GM19043 (cell line): Measurements from ENCODE around the gene ATP1A3.
A peak's percentile ranks its signal among the peaks of the same experiment; 100 is the strongest.

ENCODE experiments used
- ATAC-seq: cut with Tn5 transposase; IDR thresholded peaks from one replicate; pipeline ENCODE4 v1.9.1; 2021; ENCODE audit warnings: low read depth; ENCODE audit not compliant: unreplicated experiment

Gene ATP1A3

DNA sequence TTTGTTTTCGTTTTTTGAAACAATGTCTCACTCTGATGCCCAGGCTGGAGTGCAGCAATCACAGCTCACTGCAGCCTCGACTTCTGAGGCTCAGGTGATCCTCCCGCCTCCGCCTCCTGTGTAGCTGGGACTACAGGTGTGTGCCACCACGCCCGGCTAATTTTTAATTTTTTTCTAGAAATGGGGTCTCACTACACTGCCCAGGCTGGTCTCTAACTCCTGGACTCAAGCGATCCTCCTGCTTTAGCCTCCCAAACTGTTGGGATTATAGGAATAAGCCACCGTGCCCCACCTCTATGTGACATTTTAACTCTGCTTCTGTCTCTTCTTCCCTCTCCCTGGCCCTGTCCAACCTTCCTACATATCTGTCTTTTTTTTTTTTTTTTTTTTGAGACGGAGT lies 5.1 kb downstream of the ATP1A3 start:
- ATAC-seq = no peak

DNA sequence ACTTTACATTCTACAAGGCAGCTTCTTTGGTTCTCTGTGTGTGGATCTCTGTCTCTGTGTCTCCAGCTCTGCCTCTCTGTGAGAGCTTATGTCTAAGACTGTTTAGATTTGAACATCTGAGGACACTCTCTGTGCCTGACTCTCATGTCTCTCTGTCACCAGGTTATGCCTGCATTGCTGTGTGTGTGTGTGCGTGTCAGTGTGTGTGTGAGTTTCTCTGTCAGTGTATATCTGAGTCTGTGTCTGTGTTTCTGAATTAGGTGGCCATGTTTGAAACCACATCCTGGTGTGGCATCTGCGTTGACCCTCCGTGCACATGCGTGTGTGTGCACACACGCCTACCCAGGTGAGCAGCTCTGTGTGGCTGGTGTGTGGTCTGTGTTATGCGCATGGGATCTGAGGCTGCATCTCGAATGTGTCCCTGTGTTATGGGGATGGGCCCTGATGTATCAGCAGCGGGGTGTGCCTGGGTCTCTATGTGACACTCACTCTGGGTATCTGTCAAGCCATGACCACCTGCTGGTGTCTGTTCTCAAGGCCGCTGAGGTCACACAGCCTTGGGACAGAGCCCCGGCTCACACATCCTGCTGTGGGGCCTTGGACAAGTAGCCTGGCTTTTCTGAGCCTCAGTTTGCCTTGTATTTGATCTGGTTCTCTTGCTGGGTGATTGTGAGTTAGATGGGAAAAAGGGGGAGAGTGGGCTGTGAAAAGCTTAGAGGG lies 6.7 kb downstream of the ATP1A3 start:
- no peak for ATAC-seq

DNA sequence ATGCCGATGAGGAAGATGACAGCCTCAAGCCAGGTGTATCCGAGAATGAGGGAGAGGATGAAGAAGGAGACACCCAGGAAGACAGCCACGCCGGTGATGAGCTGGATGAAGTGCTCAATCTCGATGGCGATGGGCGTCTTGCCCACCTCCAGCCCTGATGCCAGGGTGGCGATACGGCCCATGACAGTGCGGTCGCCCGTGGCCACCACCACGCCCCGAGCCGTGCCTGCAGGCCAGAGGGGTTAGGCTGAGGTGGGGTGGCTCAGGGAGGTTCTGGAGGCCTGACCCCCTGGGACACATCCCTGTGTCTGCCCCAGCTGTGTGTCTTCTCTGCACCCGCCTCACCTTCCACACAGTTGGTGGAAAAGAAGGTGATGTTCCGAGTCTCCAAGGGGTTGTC lies 9.1 kb downstream of the ATP1A3 start:
- ATAC-seq = no peak

DNA sequence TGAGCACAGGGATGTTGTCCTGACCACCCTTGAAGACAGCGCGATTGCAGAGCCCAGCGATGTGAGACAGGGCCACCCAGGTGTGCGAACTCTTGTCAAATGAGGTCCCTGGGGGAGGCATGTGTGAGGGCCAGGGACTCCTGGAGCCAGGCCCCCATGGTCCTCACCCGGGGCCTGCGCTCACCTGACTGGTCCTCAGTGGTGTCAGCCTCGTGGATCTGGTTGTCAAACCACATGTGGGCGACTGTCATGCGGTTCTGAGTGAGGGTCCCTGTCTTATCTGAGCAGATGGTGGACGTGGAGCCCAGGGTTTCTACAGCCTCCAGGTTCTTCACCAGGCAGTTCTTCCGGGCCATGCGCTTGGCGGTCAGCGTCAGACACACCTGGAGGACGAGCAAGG lies 12.3 kb downstream of the ATP1A3 start:
- ATAC-seq = no peak

DNA sequence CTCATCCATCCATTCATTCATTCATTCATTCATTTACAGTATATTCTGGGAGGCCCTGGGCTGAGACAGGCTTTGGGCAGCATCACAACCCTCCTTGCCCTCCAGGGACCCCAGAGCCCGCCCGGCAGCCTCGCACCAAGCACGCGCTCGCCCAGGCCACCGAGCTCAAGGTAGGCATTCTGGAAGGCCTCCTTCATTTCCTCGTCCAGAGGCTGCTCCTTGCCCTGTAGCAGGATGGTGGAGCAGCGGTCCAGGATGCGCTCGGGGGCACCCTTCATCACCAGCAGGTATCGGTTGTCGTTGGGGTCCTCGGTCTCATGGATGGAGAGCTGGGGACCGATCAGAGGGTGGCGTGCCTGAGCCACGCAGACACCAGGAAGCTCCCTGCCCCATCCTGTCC lies 15.6 kb downstream of the ATP1A3 start:
- no peak for ATAC-seq

DNA sequence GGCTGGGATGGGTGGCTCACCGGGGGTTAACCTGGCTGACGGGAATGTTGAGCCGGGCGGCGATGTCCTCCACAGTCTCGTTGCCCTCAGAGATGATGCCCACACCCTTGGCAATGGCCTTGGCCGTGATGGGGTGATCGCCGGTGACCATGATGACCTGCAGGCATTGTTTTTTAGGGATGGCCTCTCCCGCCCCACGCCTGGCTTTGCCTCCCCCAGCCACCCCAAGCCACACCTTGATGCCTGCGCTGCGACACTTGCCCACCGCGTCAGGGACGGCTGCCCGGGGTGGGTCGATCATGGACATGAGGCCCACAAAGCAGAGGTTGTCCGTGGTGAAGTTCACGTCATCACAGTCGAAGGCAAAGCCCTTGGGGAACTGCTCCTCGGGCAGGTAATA lies 16.1 kb downstream of the ATP1A3 start:
- ATAC-seq = no peak

DNA sequence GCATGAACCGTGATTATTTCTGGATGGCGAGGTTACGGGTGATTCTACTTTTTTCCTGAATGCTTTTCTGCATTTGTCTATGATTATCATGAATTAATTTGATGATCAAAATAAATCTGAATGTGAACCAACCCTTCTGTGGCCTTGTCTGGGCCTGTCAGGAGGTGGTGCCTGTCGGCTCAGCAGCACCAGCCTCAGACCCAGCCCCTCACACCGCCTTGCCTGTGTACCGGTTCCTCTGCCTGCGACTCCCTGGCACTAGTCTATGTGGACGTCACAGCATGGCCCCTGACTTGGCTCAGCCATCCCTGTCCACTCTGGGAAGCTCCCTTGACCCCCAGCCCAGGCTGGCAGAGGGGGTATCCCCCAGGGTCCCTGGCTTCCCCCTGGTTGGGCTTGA lies 19.4 kb downstream of the ATP1A3 start:
- ATAC-seq = no peak

DNA sequence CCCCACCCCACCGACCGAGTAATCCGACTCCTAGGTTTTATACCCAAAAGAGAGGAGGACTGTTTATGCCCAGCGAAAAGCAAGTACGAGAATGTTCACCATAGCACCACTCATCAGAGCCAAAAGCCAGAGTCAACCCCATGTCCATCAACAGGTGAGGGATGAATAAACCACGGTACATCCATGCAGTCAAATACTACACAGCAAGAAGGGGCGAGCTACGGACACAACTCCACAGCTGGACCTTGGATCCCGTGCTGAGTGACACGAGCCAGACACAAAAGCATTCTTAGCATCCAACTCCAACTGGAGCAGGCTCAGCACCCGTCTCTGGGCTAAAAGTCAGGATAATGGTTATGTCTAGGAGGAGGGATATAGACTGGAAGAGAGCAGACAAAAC lies 22.7 kb downstream of the ATP1A3 start:
- ATAC-seq = no peak

DNA sequence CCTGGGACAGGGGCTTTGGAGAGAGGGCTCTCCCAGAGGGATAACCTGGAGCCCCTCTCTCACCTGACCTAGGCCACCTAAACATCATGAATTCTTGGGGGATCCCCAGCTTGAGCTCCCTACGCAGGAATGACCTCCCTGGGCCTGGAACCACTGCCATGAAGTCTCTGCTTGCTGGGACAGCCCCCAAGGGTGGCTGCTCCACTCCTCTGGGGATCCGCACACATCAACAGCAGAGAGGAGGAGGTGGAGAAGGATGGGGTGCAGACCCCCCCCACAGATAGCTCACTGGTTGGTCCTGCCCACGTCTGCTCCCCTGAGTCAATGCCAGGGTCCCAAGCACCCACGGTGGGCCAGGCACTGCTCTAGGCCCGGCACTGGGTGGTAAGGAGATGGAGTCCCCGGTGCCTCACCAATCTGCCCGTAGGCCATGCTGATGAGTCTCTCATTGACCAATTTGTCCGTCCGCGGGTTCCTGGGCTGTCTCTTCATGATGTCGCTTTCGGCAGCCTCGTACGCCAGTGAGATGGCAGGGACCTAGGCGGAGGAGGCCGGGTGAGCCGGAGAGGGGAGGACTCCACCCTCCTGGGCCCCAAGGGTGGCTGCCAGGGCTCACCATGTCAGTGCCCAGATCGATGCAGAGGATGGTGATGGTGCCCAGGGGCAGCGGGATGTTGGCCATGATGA lies 24.1 kb downstream of the ATP1A3 start:
- ATAC-seq = no peak

DNA sequence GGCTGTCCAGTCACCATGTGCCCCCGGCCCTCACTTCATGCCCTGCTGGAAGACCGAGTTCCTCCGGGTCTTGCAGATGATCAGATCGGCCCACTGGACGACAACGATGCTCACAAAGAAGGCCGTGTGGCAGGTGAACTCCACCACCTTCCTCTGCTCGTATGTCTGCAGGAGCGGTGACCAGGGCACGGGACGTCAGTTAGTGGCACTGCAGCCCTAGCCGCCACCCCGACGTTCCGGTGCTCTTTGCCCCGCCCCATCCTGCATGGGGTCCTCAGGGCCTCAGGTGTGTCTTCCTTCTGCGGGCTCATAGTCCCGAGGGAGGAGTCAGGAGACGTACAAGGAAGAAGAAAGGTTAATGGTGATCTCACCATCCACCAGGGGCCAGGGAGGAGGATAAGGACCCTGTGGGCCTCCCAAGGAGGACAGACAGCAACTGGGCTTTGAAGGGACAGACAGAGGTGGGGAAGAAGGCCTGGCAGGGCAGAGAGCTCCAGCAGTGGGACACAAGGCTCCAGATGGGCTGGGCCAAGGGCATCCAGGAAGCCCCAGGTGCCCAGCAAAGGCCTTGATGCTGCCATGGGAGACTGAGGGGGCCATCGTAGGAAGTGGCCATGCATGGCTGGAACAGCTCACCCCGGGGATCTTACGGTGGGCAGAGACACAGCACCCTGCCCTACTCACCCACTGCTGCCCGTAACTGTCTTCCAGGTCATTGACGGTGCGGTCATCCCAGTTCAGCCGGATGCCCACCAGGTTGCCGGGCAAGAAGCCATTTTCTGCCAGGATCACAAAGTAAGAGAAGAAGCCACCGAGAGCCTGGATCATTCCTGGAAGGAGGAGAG lies 25.1 kb downstream of the ATP1A3 start:
- no peak for ATAC-seq

DNA sequence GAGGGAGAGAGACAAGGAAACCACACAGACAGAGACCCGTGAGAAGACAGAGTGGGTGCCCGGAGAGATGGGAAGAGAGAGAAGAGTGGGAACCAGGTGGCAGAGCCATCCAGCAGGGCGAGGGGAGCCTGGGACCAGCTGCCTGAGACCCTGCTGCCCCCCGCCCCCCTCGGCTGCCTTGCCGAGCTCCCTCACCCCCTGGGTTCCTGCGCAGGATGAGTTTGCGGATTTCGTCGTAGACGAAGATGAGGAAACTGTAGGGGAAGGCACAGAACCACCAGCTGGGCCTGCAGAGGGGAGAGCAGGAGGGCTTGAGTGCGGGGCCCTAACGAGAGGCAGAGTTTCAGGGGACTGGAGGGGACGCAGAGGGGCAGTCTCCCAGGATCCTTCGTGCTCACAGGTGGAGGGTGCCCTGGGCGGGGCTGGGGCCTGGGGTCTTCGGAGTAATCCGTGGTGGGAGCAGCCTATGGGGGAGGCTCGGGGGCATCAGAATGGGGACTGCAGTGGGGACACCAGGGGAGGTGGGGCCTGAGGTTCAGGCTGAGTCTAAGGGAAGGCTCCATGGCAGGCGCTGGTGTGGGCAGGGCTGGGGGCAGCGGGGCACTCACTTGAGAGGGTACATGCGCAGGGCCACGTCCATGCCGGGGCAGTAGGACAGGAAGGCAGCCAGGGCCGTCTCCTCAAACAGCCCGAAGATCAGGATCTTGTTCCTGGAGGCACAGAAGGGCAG lies 26.8 kb downstream of the ATP1A3 start:
- ATAC-seq = no peak

DNA sequence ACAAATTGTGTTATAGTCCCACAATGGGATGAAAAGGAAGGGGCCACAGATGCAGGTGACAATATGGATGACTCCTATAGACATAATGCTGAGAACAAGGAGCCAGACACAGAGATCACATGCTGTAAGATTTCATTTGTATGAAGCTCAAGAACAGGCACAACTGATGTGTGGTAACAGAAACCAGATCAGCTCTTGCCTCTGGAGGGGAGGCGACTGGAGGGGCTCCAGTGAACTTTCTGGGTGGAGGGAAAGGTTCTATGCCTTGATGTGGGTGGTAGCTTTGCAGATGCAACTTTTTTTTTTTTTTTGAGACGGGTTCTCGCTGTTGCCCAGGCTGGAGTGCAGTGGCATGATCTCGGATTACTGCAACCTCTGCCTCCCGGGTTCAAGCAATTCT lies 28.9 kb downstream of the ATP1A3 start:
- no peak for ATAC-seq

DNA sequence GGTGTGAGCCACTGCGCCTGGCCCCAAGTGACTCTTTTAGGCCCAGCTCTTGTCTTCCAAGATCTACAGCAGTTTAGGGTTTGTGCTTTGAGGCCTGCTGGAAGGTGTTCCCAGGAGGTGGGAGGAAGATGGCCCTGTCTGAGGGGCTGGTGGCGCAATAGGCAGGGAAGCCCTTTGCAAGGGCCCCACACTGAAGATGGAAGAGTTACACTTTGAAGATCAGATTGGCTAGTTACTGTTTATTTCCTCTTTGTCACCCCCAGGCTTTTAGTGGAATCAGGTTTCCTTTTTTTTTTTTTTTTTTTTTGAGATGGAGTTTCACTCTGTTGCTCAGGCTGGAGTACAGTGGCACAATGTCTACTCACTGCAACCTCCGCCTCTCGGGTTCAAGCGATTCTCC lies 33.1 kb downstream of the ATP1A3 start:
- no peak for ATAC-seq

DNA sequence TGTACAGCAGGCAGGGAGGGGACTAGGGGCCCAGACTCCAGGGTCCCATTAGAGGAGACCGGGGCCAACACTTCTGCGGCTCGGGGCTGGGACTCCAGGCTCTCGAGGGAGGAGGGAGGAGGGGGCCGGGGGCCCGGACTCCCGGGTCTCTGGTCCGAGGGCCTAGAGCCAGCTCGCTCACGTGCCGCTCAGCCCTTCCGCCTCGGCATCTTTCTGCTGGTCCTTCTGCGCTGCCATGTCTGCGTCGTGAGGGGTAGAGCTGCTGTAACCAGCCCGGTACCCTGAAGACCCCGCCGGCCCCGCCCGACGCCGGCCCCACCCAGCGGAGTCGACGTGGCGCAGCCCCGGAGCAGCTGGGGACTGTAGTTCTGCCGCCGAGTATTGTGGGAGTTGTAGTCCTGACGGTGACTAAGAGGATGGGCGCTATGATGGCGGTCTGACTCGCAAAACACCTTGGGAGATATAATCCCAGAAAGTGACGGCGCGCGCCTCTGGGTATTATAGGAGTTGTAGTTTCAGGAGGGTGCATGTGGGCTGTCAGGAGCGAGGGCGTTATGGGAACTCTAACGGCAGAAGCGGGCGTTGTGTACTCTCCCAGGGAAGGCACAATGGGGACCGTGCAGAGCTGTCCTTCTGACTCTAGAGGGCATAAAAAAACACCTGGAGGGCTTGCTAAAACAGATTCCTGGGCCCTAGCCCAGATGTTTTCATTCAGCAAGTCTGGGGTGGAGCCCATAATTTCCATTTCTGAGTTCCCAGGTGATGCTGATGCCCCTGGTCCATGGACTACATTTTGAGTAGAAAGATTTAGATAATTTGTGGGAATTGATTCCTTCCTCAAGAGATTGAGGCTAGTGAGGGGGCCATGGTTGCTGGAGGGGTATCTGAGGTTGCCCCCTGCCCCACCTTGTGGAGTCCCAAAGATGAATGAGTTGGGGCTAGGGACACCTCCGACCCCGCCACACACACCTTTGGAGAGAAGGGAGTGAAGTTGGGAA lies 34.7 kb downstream of the ATP1A3 start, which contains the start of gene RABAC1:
RABAC1 (minus strand) TSS at position 266 of the 998 bp plus-strand sequence; CDS start at position 237, 29 bp downstream.
- ATAC-seq = peak; percentile 83

DNA sequence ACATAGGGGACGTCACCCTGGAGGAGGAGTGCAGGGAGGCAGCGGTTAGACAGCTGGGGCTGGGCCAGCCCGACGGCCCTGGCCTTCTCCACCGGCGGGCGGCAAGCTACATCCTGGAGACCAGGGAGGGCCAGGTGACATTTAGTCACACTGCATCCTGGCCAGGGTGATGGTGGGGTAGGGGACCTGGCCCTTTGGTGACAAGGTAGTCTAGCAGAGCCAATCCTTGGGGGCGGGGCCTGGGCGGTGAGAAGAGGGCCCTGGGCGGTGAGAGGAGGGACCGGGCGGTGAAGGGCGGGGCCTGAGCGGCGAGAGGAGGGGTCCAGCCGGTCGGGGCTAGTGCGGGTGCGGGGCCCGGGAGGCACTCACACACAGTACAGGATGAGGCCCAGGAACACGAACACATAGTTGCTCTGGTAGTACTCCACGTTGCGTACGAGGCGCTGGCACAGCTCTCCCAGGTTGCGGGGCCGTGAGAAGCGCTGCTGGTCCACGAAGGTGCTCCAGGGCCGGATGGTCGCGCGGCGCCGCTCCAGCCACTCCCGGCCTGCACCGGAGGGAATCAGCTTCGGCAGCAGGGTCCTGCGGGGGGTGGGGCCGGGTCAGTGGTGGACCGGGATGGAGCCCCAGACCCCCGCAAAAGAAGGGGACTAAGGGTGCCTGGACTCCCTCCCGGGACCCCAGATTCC lies 35.5 kb downstream of the ATP1A3 start:
- ATAC-seq = no peak

DNA sequence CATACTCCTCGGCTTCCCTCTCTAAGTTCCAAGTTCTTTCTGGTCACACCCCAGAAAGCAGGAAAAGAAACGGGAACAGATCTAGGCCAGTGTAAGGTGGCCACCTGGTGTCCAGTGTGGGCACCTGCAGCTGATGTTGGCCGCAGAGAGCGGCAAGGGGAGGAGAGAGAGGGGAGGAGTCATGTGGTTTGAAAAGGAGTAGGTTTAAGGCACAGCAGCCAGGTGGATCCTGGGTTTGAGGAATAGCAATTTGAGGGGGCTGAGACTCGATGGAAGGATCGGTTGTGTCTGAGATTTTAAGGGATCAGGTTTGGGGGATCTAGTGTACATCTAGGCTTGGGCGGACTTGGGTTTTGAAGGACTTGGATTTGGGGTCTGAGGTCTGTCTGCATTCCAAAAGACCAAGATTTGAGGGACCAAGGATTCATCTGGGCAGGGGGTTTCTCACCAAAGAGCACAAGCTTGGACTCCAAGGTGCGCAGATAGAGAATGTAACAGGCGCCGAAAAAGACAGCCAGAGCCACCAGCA lies 36.1 kb downstream of the ATP1A3 start:
- ATAC-seq = no peak

DNA sequence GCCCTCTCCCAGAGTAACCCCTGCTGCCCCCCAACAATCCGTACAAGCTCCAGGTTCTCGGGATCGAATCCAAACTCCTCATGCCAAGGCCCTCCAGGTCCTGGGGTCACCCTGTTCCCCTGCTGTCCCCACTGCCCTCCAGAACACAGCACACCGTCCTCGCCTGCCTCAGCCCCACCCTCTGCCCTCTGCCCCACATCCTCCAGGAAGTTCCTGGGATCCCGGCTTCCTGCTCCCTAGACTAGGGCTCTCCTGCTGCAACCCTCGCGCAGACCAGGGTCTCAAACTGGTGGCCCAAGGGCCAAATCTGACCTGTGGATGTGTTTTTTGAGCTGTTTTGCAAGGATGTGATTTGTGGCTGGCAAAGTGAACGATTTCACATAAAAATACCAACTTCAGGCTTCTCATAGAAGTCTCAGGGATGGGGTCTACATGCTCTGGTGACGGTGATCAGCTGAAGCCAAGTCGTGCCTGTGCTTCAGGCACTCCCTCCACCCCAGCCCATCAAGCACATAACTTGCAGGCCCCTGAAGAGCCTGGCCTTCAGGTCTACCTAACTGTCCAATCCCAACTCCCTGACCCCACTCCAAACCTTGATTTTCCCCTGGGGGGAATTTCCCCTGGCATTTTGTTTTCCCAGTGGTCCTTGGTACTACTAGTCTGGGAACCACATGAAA lies 36.7 kb downstream of the ATP1A3 start:
- ATAC-seq = no peak

DNA sequence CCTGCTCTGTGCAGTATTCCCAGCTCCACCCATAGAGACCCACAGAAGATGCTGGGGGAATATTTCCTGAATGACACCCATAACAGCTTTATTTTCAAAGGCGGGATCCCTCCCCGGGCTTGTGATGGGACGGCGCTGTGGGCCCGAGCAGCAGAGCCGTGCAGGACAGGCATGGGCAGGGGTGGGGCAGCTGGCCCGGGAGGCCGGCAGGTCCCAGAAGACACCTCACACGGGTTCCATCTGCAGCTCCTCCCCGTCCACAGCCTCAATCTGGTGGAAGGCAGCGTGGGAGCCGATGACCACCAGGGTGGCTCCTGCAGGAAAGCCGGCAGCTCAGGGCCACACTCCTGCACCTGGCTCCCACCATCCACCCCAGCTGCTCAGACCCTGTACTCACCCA lies 37.4 kb downstream of the ATP1A3 start:
- no peak for ATAC-seq
